ENCODE results near the gene GAN.

GAN gene

GRCh38 chr16:81394416-81394815 lies 79.7 kb downstream of the GAN start:
- H3K4me1 ChIP-seq (ENCODE audit: control insufficient read depth, low read length) = no peaks in the 10 kb centered on the region
- no peaks in the 10 kb centered on the region for H3K79me2 ChIP-seq (ENCODE audit: control insufficient read depth, low read length)
- no peaks in the 10 kb centered on the region for H3K9me3 ChIP-seq (ENCODE audit: control insufficient read depth, insufficient read depth, low read length)
- H3K4me3 ChIP-seq (ENCODE audit: low read length) = no peak overlapping the region
- H3K36me3 ChIP-seq (ENCODE audit: control insufficient read depth, low read length) = no peaks in the 10 kb centered on the region
- H3K4me2 ChIP-seq (ENCODE audit: low read length) = no peak overlapping the region
- no peak overlapping the region for H3K27ac ChIP-seq (ENCODE audit: low read depth, low read length)
- H3K27me3 ChIP-seq (ENCODE audit: control insufficient read depth, low read length) = no peaks in the 10 kb centered on the region
- no peaks in the 10 kb centered on the region for H3K9me2 ChIP-seq (replicated peaks; ENCODE audit: control insufficient read depth, low read length)
- no peaks in the 10 kb centered on the region for H3F3A ChIP-seq (ENCODE audit: control insufficient read depth, insufficient read depth)
- TF ChIP-seq CTCF (IDR thresholded peaks at IDR 0.05; ENCODE audit: low read depth, low read length, poor library complexity, severe bottlenecking) (no peak), EZH2phosphoT487 (IDR thresholded peaks at IDR 0.05; ENCODE audit: borderline replicate concordance, low read length) (no peak)
- H4K20me1 ChIP-seq (ENCODE audit: control insufficient read depth, insufficient read depth, low read depth, low read length) = no peaks in the 10 kb centered on the region

GRCh38 chr16:81394966-81395655 lies 80.3 kb downstream of the GAN start:
- TF ChIP-seq EZH2phosphoT487 (IDR thresholded peaks at IDR 0.05; ENCODE audit: borderline replicate concordance, low read length) = no peak
- TF ChIP-seq CTCF (IDR thresholded peaks at IDR 0.05; ENCODE audit: low read depth, low read length, poor library complexity, severe bottlenecking) = no peak

GRCh38 chr16:81397058-81397878 lies 82.5 kb downstream of the GAN start:
- no peaks in the 10 kb centered on the region for H3K36me3 ChIP-seq (ENCODE audit: control insufficient read depth, low read length)
- H3K9me3 ChIP-seq (ENCODE audit: control insufficient read depth, insufficient read depth, low read length) = no peaks in the 10 kb centered on the region
- peaks cover 7% of the 10 kb centered on the region; the same call in 1 of the 2 replicates for H3K27me3 ChIP-seq (ENCODE audit: control insufficient read depth, low read length)
- no peak overlapping the region for H3K4me2 ChIP-seq (ENCODE audit: low read length)
- TF ChIP-seq CTCF (IDR thresholded peaks at IDR 0.05; ENCODE audit: low read depth, low read length, poor library complexity, severe bottlenecking) (no peak), EZH2phosphoT487 (IDR thresholded peaks at IDR 0.05; ENCODE audit: borderline replicate concordance, low read length) (no peak)
- no peaks in the 10 kb centered on the region for H4K20me1 ChIP-seq (ENCODE audit: control insufficient read depth, insufficient read depth, low read depth, low read length)
- no peaks in the 10 kb centered on the region for H3K79me2 ChIP-seq (ENCODE audit: control insufficient read depth, low read length)
- no peaks in the 10 kb centered on the region for H3F3A ChIP-seq (ENCODE audit: control insufficient read depth, insufficient read depth)
- no peak overlapping the region for H3K27ac ChIP-seq (ENCODE audit: low read depth, low read length)
- no peaks in the 10 kb centered on the region for H3K9me2 ChIP-seq (replicated peaks; ENCODE audit: control insufficient read depth, low read length)
- H3K4me1 ChIP-seq (ENCODE audit: control insufficient read depth, low read length) = no peaks in the 10 kb centered on the region
- H3K4me3 ChIP-seq (ENCODE audit: low read length) = no peak overlapping the region

More at GRCh38 chr16:81394966-81395655, 80.3 kb downstream of the GAN start:
- H3K9me3 ChIP-seq (ENCODE audit: control insufficient read depth, insufficient read depth, low read length) = no peaks in the 10 kb centered on the region
- H3K27me3 ChIP-seq (ENCODE audit: control insufficient read depth, low read length) = no peaks in the 10 kb centered on the region
- H3K4me2 ChIP-seq (ENCODE audit: low read length) = no peak overlapping the region
- no peak overlapping the region for H3K27ac ChIP-seq (ENCODE audit: low read depth, low read length)
- no peaks in the 10 kb centered on the region for H3K79me2 ChIP-seq (ENCODE audit: control insufficient read depth, low read length)
- no peaks in the 10 kb centered on the region for H4K20me1 ChIP-seq (ENCODE audit: control insufficient read depth, insufficient read depth, low read depth, low read length)
- no peaks in the 10 kb centered on the region for H3K4me1 ChIP-seq (ENCODE audit: control insufficient read depth, low read length)
- no peaks in the 10 kb centered on the region for H3F3A ChIP-seq (ENCODE audit: control insufficient read depth, insufficient read depth)
- H3K4me3 ChIP-seq (ENCODE audit: low read length) = no peak overlapping the region
- no peaks in the 10 kb centered on the region for H3K9me2 ChIP-seq (replicated peaks; ENCODE audit: control insufficient read depth, low read length)
- H3K36me3 ChIP-seq (ENCODE audit: control insufficient read depth, low read length) = no peaks in the 10 kb centered on the region
